Measurements from ENCODE around the gene DKK1. TPM values are rescaled to one million over a fixed set of nuclear protein-coding genes. Genes with fewer than 3 reads are reported as not detected.

Gene DKK1
- total RNA-seq, 1 experiment from 2014 or later: 1.0 TPM

- ChIA-PET POLR2A (no interaction called here), CTCF (no interaction called here)
- Mint-ChIP-seq H3K4me1 (no peaks in the 10 kb centered on the region), H3K27me3 (ENCODE audit: low read depth) (no peaks in the 10 kb centered on the region), H3K9me3 (peaks cover 17% of the 10 kb centered on the region), H3K27ac (no peak overlapping the region), H3K36me3 (peaks cover 12% of the 10 kb centered on the region; the same call in 1 of the 2 replicates), H3K4me3 (no peak overlapping the region)
- DNase-seq (ENCODE audit: low spot score): no peak
- no peak for TF ChIP-seq ATF2 (CRISPR knock-in tag; IDR thresholded peaks at IDR 0.05; ENCODE audit: borderline replicate concordance, low read depth)
- no peak for TF ChIP-seq EMX1 (CRISPR knock-in tag; IDR thresholded peaks at IDR 0.05)
- TF ChIP-seq E2F4 (CRISPR knock-in tag; IDR thresholded peaks at IDR 0.05; ENCODE audit: borderline replicate concordance, low read depth): no peak
- ATAC-seq: no peak
Measured at GRCh38 chr10:52276163-52276562, 37.9 kb upstream of the DKK1 start.

- no peak overlapping the region for H3K27ac Mint-ChIP-seq
- ATAC-seq (no peak), DNase-seq (ENCODE audit: low spot score) (no peak)
- H3K4me1 Mint-ChIP-seq: no peaks in the 10 kb centered on the region
- no peak for TF ChIP-seq NR2C2 (CRISPR knock-in tag; IDR thresholded peaks at IDR 0.05)
- no peak for TF ChIP-seq RELA (CRISPR knock-in tag; IDR thresholded peaks at IDR 0.05; ENCODE audit: borderline replicate concordance)
- TF ChIP-seq ATF3 (CRISPR knock-in tag; conservative IDR thresholded peaks at IDR 0.05): no peak
- no peak for TF ChIP-seq FOXK1 (CRISPR knock-in tag; IDR thresholded peaks at IDR 0.05)
- no peak for TF ChIP-seq NFATC4 (CRISPR knock-in tag; IDR thresholded peaks at IDR 0.05)
- TF ChIP-seq STAT6 (CRISPR knock-in tag; conservative IDR thresholded peaks at IDR 0.05; ENCODE audit: low read depth): no peak
- no peak for TF ChIP-seq OVOL2 (CRISPR knock-in tag; IDR thresholded peaks at IDR 0.05; ENCODE audit: borderline replicate concordance)
- no peak for TF ChIP-seq ZNF671 (CRISPR knock-in tag; IDR thresholded peaks at IDR 0.05)
- no peak for TF ChIP-seq ERG (CRISPR knock-in tag; IDR thresholded peaks at IDR 0.05)
- no peak for TF ChIP-seq E2F4 (CRISPR knock-in tag; IDR thresholded peaks at IDR 0.05; ENCODE audit: borderline replicate concordance, low read depth)
- no peak for TF ChIP-seq ZNF281 (CRISPR knock-in tag; IDR thresholded peaks at IDR 0.05)
- no peaks in the 10 kb centered on the region for H3K27me3 Mint-ChIP-seq (ENCODE audit: low read depth)
- H3K4me3 Mint-ChIP-seq: no peak overlapping the region
- POLR2A ChIA-PET: no interaction called here
- CTCF ChIA-PET: no interaction called here
- peaks cover 12% of the 10 kb centered on the region; the same call in 1 of the 2 replicates for H3K36me3 Mint-ChIP-seq
- H3K9me3 Mint-ChIP-seq: peaks cover 17% of the 10 kb centered on the region
Measured at GRCh38 chr10:52276986-52277385, 37.1 kb upstream of the DKK1 start.

All from WTC11 (cell line).